HEK293 (cell line): ENCODE measurements around the gene R3HDM1.

ENCODE experiments used
- CTCF ChIA-PET: fragments of 350-600 bp; formaldehyde crosslinking; extraction: SDS; loops from one replicate; lab custom pipeline; 2021; ENCODE audit warnings: antibody characterized with exemption; lab: Yijun Ruan, JAX
- POLR2A ChIA-PET: fragments of 300-600 bp; formaldehyde crosslinking; extraction: SDS; loops from one replicate; lab custom pipeline; 2020; ENCODE audit warnings: antibody characterized with exemption, inconsistent platforms; lab: Yijun Ruan, JAX
- H3K27ac ChIP-seq: fragments of 200-500 bp; sonication (Bioruptor generic); 2 replicates; pipeline ENCODE4 v1.5.1; 2014; ENCODE audit warnings: low read depth, low read length, control low read depth, inconsistent platforms; ENCODE audit errors: extremely low read depth
- H3K36me3 ChIP-seq, 2 experiments: fragments of 200-500 bp in 1 of 2; sonication (Bioruptor generic) in 1 of 2; 1 replicate in 1 of 2; 2 replicates in 1 of 2; pipeline ENCODE4 v1.5.1; 2014 to 2017; ENCODE audit warnings: inconsistent platforms in 2 of 2, low read length in 2 of 2; ENCODE audit not compliant: control insufficient read depth in 2 of 2, insufficient read depth in 1 of 2
- H3K4me1 ChIP-seq: fragments of 200-500 bp; sonication (Bioruptor generic); 2 replicates; pipeline ENCODE4 v1.5.1; 2014; ENCODE audit warnings: mild to moderate bottlenecking, low read length, inconsistent platforms; ENCODE audit not compliant: control insufficient read depth, insufficient read depth
- H3K4me3 ChIP-seq: 2 replicates; pipeline ENCODE4 v1.5.1; 2011; ENCODE audit warnings: low read depth, mild to moderate bottlenecking, control low read depth, low read length, moderate library complexity
- H3K9me3 ChIP-seq: fragments of 200-500 bp; sonication (Bioruptor generic); 2 replicates; pipeline ENCODE4 v1.5.1; 2014; ENCODE audit warnings: low read depth, low read length, inconsistent platforms; ENCODE audit not compliant: control insufficient read depth, insufficient read depth
- HOXD13 ChIP-seq: sonication (generic); formaldehyde crosslinking; IDR thresholded peaks from 2 replicates; pipeline ENCODE4 v1.8.0; 2022; ENCODE audit warnings: missing genetic modification reagents, borderline replicate concordance
- KLF8 ChIP-seq: fragments of 450-650 bp; formaldehyde crosslinking; IDR thresholded peaks from 2 replicates; pipeline ENCODE4 v1.5.1; 2016; ENCODE audit warnings: missing biosample characterization, missing genetic modification characterization
- KLF9 ChIP-seq: fragments of 450-650 bp; formaldehyde crosslinking; IDR thresholded peaks from 2 replicates; pipeline ENCODE4 v1.5.1; 2016; ENCODE audit warnings: missing biosample characterization, missing genetic modification characterization, low read depth
- PATZ1 ChIP-seq: fragments of 450-650 bp; formaldehyde crosslinking; IDR thresholded peaks from 2 replicates; pipeline ENCODE4 v1.5.1; 2016; ENCODE audit warnings: missing biosample characterization, missing genetic modification characterization
- REPIN1 ChIP-seq: fragments of 450-650 bp; formaldehyde crosslinking; IDR thresholded peaks from 2 replicates; pipeline ENCODE4 v1.5.1; 2017; ENCODE audit warnings: missing biosample characterization, missing genetic modification characterization, low read depth
- SP7 ChIP-seq: fragments of 450-650 bp; formaldehyde crosslinking; IDR thresholded peaks from 2 replicates; pipeline ENCODE4 v1.5.1; 2016; ENCODE audit warnings: missing biosample characterization, missing genetic modification characterization
- YY1 ChIP-seq: fragments of 450-650 bp; formaldehyde crosslinking; IDR thresholded peaks from 2 replicates; pipeline ENCODE4 v1.5.1; 2018; ENCODE audit warnings: missing biosample characterization, missing genetic modification characterization
- ZBTB17 ChIP-seq: fragments of 450-650 bp; formaldehyde crosslinking; IDR thresholded peaks from 2 replicates; pipeline ENCODE4 v1.5.1; 2016; ENCODE audit warnings: missing biosample characterization, missing genetic modification characterization
- ZBTB8A ChIP-seq: fragments of 450-650 bp; formaldehyde crosslinking; IDR thresholded peaks from 2 replicates; pipeline ENCODE4 v1.5.1; 2016; ENCODE audit warnings: missing biosample characterization, missing genetic modification characterization
- ZFP69B ChIP-seq: fragments of 450-650 bp; formaldehyde crosslinking; IDR thresholded peaks from 2 replicates; pipeline ENCODE4 v1.5.1; 2016; ENCODE audit warnings: missing biosample characterization, missing genetic modification characterization
- ZNF133 ChIP-seq: fragments of 450-650 bp; formaldehyde crosslinking; IDR thresholded peaks from 2 replicates; pipeline ENCODE4 v1.5.1; 2016; ENCODE audit warnings: missing biosample characterization, missing genetic modification characterization
- ZNF157 ChIP-seq: fragments of 450-650 bp; formaldehyde crosslinking; IDR thresholded peaks from 2 replicates; pipeline ENCODE4 v1.5.1; 2016; ENCODE audit warnings: missing biosample characterization, missing genetic modification characterization
- ZNF175 ChIP-seq: fragments of 450-650 bp; formaldehyde crosslinking; IDR thresholded peaks from 2 replicates; pipeline ENCODE4 v1.5.1; 2016; ENCODE audit warnings: missing biosample characterization, missing genetic modification characterization
- ZNF223 ChIP-seq: fragments of 450-650 bp; formaldehyde crosslinking; IDR thresholded peaks from 2 replicates; pipeline ENCODE4 v1.5.1; 2016; ENCODE audit warnings: missing biosample characterization, missing genetic modification characterization
- ZNF26 ChIP-seq: fragments of 450-650 bp; formaldehyde crosslinking; IDR thresholded peaks from 2 replicates; pipeline ENCODE4 v1.5.1; 2016; ENCODE audit warnings: missing biosample characterization, missing genetic modification characterization
- ZNF266 ChIP-seq: fragments of 450-650 bp; formaldehyde crosslinking; IDR thresholded peaks from 2 replicates; pipeline ENCODE4 v1.5.1; 2016; ENCODE audit warnings: missing biosample characterization, missing genetic modification characterization, low read depth
- ZNF324 ChIP-seq: fragments of 450-650 bp; formaldehyde crosslinking; IDR thresholded peaks from 2 replicates; pipeline ENCODE4 v1.5.1; 2016; ENCODE audit warnings: missing biosample characterization, missing genetic modification characterization
- ZNF423 ChIP-seq: fragments of 450-650 bp; formaldehyde crosslinking; IDR thresholded peaks from 2 replicates; pipeline ENCODE4 v1.5.1; 2016; ENCODE audit warnings: missing biosample characterization, missing genetic modification characterization
- ZNF514 ChIP-seq: fragments of 450-650 bp; formaldehyde crosslinking; IDR thresholded peaks from 2 replicates; pipeline ENCODE4 v1.5.1; 2016; ENCODE audit warnings: missing biosample characterization, missing genetic modification characterization
- ZNF544 ChIP-seq: fragments of 450-650 bp; formaldehyde crosslinking; IDR thresholded peaks from 2 replicates; pipeline ENCODE4 v1.5.0; 2017; ENCODE audit warnings: missing biosample characterization, missing genetic modification characterization
- ZNF639 ChIP-seq: fragments of 450-650 bp; formaldehyde crosslinking; IDR thresholded peaks from 2 replicates; pipeline ENCODE4 v1.5.1; 2016; ENCODE audit warnings: missing biosample characterization, missing genetic modification characterization
- ZNF670 ChIP-seq: fragments of 450-650 bp; formaldehyde crosslinking; IDR thresholded peaks from 2 replicates; pipeline ENCODE4 v1.5.1; 2016; ENCODE audit warnings: missing biosample characterization, missing genetic modification characterization, low read depth
- ZNF692 ChIP-seq: fragments of 450-650 bp; formaldehyde crosslinking; IDR thresholded peaks from 2 replicates; pipeline ENCODE4 v1.5.1; 2016; ENCODE audit warnings: missing biosample characterization, missing genetic modification characterization
- ZNF776 ChIP-seq: fragments of 450-650 bp; formaldehyde crosslinking; IDR thresholded peaks from 2 replicates; pipeline ENCODE4 v1.5.0; 2017; ENCODE audit warnings: missing biosample characterization, missing genetic modification characterization, borderline replicate concordance

The R3HDM1 gene

GRCh38 chr2:135581282-135581681, 50.0 kb downstream of the R3HDM1 start:
- H3K4me1 ChIP-seq: 0 out of 2 replicates have a peak, but pooled peaks cover 2% of the 10 kb centered on the region
- CTCF ChIA-PET: no interaction called here
- H3K9me3 ChIP-seq: no peaks in the 10 kb centered on the region
- H3K4me3 ChIP-seq: no peak overlapping the region
- TF ChIP-seq KLF8 (tag by site-specific recombination) (no peak), ZNF133 (tag by site-specific recombination) (no peak), ZNF692 (tag by site-specific recombination) (no peak), ZNF639 (tag by site-specific recombination) (no peak), ZBTB17 (no peak), ZBTB8A (no peak), PATZ1 (tag by site-specific recombination) (no peak), ZNF544 (tag by site-specific recombination) (no peak), REPIN1 (tag by site-specific recombination) (no peak), HOXD13 (CRISPR knock-in tag) (no peak), ZNF157 (tag by site-specific recombination) (no peak), ZNF223 (tag by site-specific recombination) (no peak), ZNF175 (tag by site-specific recombination) (no peak), ZNF26 (no peak), ZNF514 (tag by site-specific recombination) (no peak), ZNF776 (tag by site-specific recombination) (no peak), ZNF423 (tag by site-specific recombination) (no peak), ZFP69B (tag by site-specific recombination) (no peak), ZNF266 (no peak), YY1 (tag by site-specific recombination) (no peak)
- POLR2A ChIA-PET: interaction anchor here (0.8 kb wide), 1 partner anchor 51 kb away, joined by 3 read pairs; the partner anchor contains the start of genes R3HDM1 and ZRANB3
- H3K36me3 ChIP-seq: no peaks in the 10 kb centered on the region
- H3K27ac ChIP-seq: no peak overlapping the region

- H3K4me3 ChIP-seq: no peak overlapping the region
- ChIA-PET CTCF (no interaction called here), POLR2A (no interaction called here)
- no peaks in the 10 kb centered on the region for H3K9me3 ChIP-seq
- TF ChIP-seq ZNF324 (tag by site-specific recombination) (no peak), SP7 (tag by site-specific recombination) (no peak), ZNF670 (tag by site-specific recombination) (no peak), KLF9 (tag by site-specific recombination) (no peak)
- 0 out of 2 replicates have a peak, but pooled peaks cover 5% of the 10 kb centered on the region for H3K4me1 ChIP-seq
- no peak overlapping the region for H3K27ac ChIP-seq
- no peaks in the 10 kb centered on the region for H3K36me3 ChIP-seq
These were observed 51.1 kb downstream of the R3HDM1 start for GRCh38 chr2:135582383-135582782.
